Smooth muscle cell (in vitro differentiated cells): ENCODE results near the gene DLK2. TPM values are rescaled to one million over a fixed set of nuclear protein-coding genes. Genes with fewer than 3 reads are reported as not detected.

ENCODE experiments used
- DNase-seq: peaks from one replicate; lab custom pipeline; 2025; ENCODE audit not compliant: unreplicated experiment; lab: John Stamatoyannopoulos, UW
- H2AFZ ChIP-seq: fragments of 200-600 bp; sonication (generic); 2 replicates; pipeline ENCODE4 v1.6.0; 2016; ENCODE audit warnings: antibody characterized with exemption, low read depth, mild to moderate bottlenecking
- H3F3A ChIP-seq: fragments of 200-600 bp; sonication (generic); 2 replicates; pipeline ENCODE4 v1.6.0; 2017; ENCODE audit warnings: antibody characterized with exemption, low read depth
- H3K27ac ChIP-seq: fragments of 200-600 bp; sonication (generic); 2 replicates; pipeline ENCODE4 v1.5.1; 2016; ENCODE audit warnings: low read depth, mild to moderate bottlenecking
- H3K27me3 ChIP-seq: fragments of 200-600 bp; sonication (generic); 2 replicates; pipeline ENCODE4 v1.6.1; 2016; ENCODE audit warnings: low read depth, mild to moderate bottlenecking
- H3K36me3 ChIP-seq: fragments of 200-600 bp; sonication (generic); 2 replicates; pipeline ENCODE4 v1.5.1; 2016; ENCODE audit warnings: low read depth
- H3K4me1 ChIP-seq: fragments of 200-600 bp; sonication (generic); 2 replicates; pipeline ENCODE4 v1.5.1; 2016; ENCODE audit warnings: low read depth
- H3K4me2 ChIP-seq: fragments of 200-600 bp; sonication (generic); 2 replicates; pipeline ENCODE4 v1.6.0; 2016; ENCODE audit warnings: mild to moderate bottlenecking
- H3K4me3 ChIP-seq: fragments of 200-600 bp; sonication (generic); 2 replicates; pipeline ENCODE4 v1.5.1; 2016; ENCODE audit warnings: mild to moderate bottlenecking
- H3K79me2 ChIP-seq: fragments of 200-600 bp; sonication (generic); 2 replicates; pipeline ENCODE4 v1.6.0; 2016; ENCODE audit warnings: low read depth, mild to moderate bottlenecking
- H3K9ac ChIP-seq: fragments of 200-600 bp; sonication (generic); 2 replicates; pipeline ENCODE4 v1.6.0; 2016; ENCODE audit warnings: low read depth
- H3K9me3 ChIP-seq: fragments of 200-600 bp; sonication (generic); replicated peaks from 2 replicates; pipeline ENCODE4 v1.5.1; 2016; ENCODE audit warnings: low read depth
- H4K20me1 ChIP-seq: fragments of 200-600 bp; sonication (generic); 2 replicates; pipeline ENCODE4 v1.6.0; 2016; ENCODE audit warnings: low read depth
- WGBS: methylation state at CpG from one replicate; pipeline ENCODE4 v1.1.7; 2016; ENCODE audit warnings: low lambda C conversion rate; 5-methylcytosine and 5-hydroxymethylcytosine counted together
- polyA plus RNA-seq: library from polyadenylated mRNA; unstranded; fragments of >200 nt; fragmentation: Nextera tagmentation; extraction: Ambion mirVana; gene quantifications from 2 replicates; pipeline ENCODE4 v1.2.1, GENCODE V29; 2016
- total RNA-seq: library from RNA; depleted of rRNA; stranded (reverse); fragments of >200 nt; gene quantifications from 2 replicates; pipeline ENCODE4 v1.2.3, GENCODE V29; 2014
- TF ChIP-seq, protein P1 (sequence below): fragments of 200-600 bp; sonication (generic); IDR thresholded peaks from 2 replicates; pipeline ENCODE4 v1.5.1; 2017; ENCODE audit warnings: borderline replicate concordance, mild to moderate bottlenecking, antibody characterized with exemption; ENCODE audit not compliant: insufficient read depth, poor library complexity, severe bottlenecking

Gene DLK2
- total and polyA plus RNA-seq, 2 experiments from 2014 or later, result 0.27 to 3.8 TPM

DNA sequence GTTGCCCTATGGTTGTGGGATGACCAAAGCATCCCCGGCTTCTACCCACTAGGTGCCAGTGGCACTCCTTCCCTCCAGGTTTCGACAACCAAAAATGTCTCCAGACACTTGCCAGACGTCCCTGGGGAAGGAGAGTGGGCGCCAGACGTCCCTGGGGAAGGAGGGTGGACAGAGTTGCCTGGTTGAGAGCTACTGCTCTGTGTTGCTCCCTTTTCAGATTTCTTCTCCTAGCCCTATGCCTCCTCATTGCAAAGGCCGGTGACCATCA, 41.7 kb upstream of the DLK2 start:
- Histone ChIP-seq H3K4me3 (no peak overlapping the region), H3K79me2 (peaks cover 7% of the 10 kb centered on the region), H3K36me3 (no peaks in the 10 kb centered on the region), H3K9ac (no peak overlapping the region), H4K20me1 (no peaks in the 10 kb centered on the region), H3F3A (no peaks in the 10 kb centered on the region), H3K4me2 (peak overlapping the region; percentile 55), H3K27me3 (no peaks in the 10 kb centered on the region), H2AFZ (no peak overlapping the region), H3K27ac (no peak overlapping the region), H3K4me1 (peaks cover 22% of the 10 kb centered on the region), H3K9me3 (no peaks in the 10 kb centered on the region)
- 80% methylated on average over 6 of the region's 6 CpGs for WGBS
- TF ChIP-seq, protein P1, sequence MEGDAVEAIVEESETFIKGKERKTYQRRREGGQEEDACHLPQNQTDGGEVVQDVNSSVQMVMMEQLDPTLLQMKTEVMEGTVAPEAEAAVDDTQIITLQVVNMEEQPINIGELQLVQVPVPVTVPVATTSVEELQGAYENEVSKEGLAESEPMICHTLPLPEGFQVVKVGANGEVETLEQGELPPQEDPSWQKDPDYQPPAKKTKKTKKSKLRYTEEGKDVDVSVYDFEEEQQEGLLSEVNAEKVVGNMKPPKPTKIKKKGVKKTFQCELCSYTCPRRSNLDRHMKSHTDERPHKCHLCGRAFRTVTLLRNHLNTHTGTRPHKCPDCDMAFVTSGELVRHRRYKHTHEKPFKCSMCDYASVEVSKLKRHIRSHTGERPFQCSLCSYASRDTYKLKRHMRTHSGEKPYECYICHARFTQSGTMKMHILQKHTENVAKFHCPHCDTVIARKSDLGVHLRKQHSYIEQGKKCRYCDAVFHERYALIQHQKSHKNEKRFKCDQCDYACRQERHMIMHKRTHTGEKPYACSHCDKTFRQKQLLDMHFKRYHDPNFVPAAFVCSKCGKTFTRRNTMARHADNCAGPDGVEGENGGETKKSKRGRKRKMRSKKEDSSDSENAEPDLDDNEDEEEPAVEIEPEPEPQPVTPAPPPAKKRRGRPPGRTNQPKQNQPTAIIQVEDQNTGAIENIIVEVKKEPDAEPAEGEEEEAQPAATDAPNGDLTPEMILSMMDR, result no peak
- DNase-seq, result no peak

DNA sequence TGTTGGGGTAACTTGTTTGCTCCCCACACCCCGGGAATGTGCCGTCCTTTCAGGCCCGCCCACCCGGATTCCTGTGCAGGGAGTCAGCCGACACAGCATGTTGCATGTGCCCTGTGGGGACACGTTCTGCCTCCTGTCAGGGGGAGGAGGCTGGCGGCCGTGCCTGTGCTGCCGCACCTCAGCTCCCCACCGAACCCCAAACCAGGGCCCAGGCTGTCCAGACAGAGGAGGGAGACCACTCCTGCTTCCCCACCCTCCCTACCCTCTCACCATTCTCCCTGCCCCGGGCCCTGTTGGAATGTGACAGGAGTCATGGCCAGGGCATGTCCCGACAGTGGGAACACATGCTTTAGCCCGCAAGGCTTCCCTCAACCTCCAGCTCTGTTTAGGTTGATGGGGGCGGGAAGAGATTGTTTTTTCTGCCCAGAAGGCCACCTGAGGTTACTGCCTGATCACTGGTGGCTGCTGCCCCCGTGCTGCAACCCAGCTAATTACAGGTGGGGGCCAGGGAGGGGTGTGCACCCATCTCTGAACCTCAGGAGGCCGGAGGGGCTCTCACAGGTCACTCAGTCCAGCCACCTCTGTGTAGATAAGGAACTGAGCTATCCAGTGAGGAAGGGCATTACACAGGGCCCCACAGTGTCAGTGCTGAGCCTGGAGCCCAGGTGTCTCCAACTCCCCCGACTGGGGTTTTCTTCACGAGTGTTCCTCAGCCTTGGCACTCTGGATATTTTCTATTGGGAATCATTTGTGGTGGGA, 41.2 kb upstream of the DLK2 start:
- Histone ChIP-seq H3K4me1 (peaks cover 23% of the 10 kb centered on the region), H3K4me2 (peak overlapping the region; percentile 55)
- DNase-seq, result no peak

GRCh38 chr6:43495409-43495941, 40.1 kb upstream of the DLK2 start:
- WGBS, result 69% methylated on average over 4 of the region's 4 CpGs
- no peak overlapping the region for H3K4me2 ChIP-seq
- no peaks in the 10 kb centered on the region for H3K9me3 ChIP-seq
- H3K36me3 ChIP-seq, result no peaks in the 10 kb centered on the region
- H3K9ac ChIP-seq, result no peak overlapping the region
- no peaks in the 10 kb centered on the region for H4K20me1 ChIP-seq
- TF ChIP-seq, protein P1, result peak; percentile 7
- no peaks in the 10 kb centered on the region for H3F3A ChIP-seq
- H3K4me3 ChIP-seq, result no peak overlapping the region
- peaks cover 23% of the 10 kb centered on the region for H3K4me1 ChIP-seq
- H2AFZ ChIP-seq, result no peak overlapping the region
- peaks cover 7% of the 10 kb centered on the region for H3K79me2 ChIP-seq
- peak overlapping the region; percentile 78 for H3K27ac ChIP-seq
- no peaks in the 10 kb centered on the region for H3K27me3 ChIP-seq
- DNase-seq, result no peak

More for the DNA sequence above, 41.2 kb upstream of the DLK2 start:
- WGBS, result 31% methylated on average over 18 of the region's 18 CpGs
- H3K9ac ChIP-seq, result no peak overlapping the region
- H3K9me3 ChIP-seq, result no peaks in the 10 kb centered on the region
- H2AFZ ChIP-seq, result no peak overlapping the region
- peak overlapping the region; percentile 78 for H3K27ac ChIP-seq
- TF ChIP-seq, protein P1, result peak; percentile 57
- no peaks in the 10 kb centered on the region for H3K36me3 ChIP-seq
- H3K4me3 ChIP-seq, result no peak overlapping the region
- H3K27me3 ChIP-seq, result no peaks in the 10 kb centered on the region
- H4K20me1 ChIP-seq, result no peaks in the 10 kb centered on the region
- peaks cover 7% of the 10 kb centered on the region for H3K79me2 ChIP-seq
- no peaks in the 10 kb centered on the region for H3F3A ChIP-seq

GRCh38 chr6:43494766-43495165, 39.4 kb upstream of the DLK2 start:
- WGBS, result 94% methylated on average over 4 of the region's 4 CpGs
- peaks cover 23% of the 10 kb centered on the region for H3K4me1 ChIP-seq

More at GRCh38 chr6:43494766-43495165, 39.4 kb upstream of the DLK2 start:
- no peak overlapping the region for H3K4me3 ChIP-seq
- no peaks in the 10 kb centered on the region for H4K20me1 ChIP-seq
- TF ChIP-seq, protein P1, result no peak
- H3K79me2 ChIP-seq, result peaks cover 7% of the 10 kb centered on the region
- no peaks in the 10 kb centered on the region for H3K9me3 ChIP-seq
- no peak overlapping the region for H2AFZ ChIP-seq
- no peaks in the 10 kb centered on the region for H3F3A ChIP-seq
- H3K9ac ChIP-seq, result no peak overlapping the region
- no peaks in the 10 kb centered on the region for H3K27me3 ChIP-seq
- H3K4me2 ChIP-seq, result no peak overlapping the region
- no peak for DNase-seq
- H3K36me3 ChIP-seq, result no peaks in the 10 kb centered on the region
- no peak overlapping the region for H3K27ac ChIP-seq
